HG02642 (cell line): Measurements from ENCODE around the gene FAM25G.
"Not testable (repeated sequence)": the region's sequence is repeated elsewhere in the genome, so short reads cannot be mapped to it uniquely, and the experiment has no call there.

Experiments
- ATAC-seq: cut with Tn5 transposase; IDR thresholded peaks from one replicate; pipeline ENCODE4 v1.9.1; 2021; ENCODE audit warnings: mild to moderate bottlenecking; ENCODE audit not compliant: unreplicated experiment, poor library complexity

The FAM25G gene

DNA sequence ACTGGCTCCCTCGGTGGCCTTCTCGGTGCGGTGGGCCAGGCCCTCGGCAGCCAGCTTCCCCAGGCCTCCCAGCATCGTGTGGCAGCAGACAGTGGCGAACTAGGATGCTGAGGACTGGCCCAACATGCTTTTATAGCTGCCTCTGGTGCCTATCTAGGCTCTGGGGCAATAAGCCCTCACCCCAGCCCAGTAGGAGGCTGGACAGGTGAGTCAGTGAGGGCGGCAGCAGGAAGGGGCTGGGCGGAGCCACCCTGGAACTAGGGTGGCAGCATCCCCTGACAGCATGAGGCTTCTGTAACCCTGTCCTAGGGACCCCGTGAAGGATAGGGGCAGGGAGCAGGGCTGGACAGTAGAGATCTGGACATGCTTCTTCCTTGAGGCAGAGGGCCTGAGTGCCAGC, at the start of gene FAM25G:
Gene FAM25G (minus strand): TSS at position 101 of the 400 bp plus-strand sequence. CDS start 26 bp downstream, at position 75.
- ATAC-seq: not testable (repeated sequence)

DNA sequence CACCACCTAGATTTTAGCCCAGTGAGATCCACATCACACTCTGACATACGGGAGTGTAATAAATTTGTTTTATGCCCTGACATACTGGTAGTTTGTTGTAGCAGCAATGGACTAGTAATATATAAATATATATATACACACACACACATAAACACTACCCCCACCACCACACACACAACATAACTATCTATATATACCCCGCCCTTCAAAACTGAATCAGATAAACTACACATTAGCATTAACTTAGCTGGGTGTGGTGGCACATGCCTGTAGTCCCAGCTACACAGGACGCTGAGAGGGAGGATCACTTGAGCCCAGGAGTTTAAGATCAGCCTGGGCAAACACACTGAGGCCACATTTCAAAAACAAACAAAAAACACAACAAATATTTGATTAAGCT, 44.9 kb upstream of the FAM25G start:
- not testable (repeated sequence) for ATAC-seq

DNA sequence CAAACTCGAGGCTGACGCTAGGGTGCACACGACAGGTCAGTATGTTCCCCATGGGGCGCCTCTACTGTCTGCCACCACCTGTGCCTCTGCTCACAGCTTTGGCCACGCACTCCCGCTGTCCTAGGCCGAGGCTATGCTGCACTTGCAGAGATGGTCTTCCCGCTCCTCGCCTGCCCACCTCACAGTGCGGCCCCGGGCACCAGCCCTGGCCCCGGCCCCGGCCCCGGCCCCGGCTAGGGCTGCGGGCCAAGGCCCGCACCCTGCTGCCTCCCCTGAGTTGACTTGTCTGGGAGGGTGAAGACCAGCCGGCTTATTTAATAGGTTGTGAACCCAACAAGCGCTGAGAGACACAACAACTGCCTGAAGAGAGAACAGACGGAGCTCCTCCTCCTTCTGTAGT, 32.0 kb upstream of the FAM25G start, which contains the start of gene AGAP9:
Gene AGAP9 (minus strand): TSS at position 164 of the 400 bp plus-strand sequence. CDS start 112 bp downstream, at position 52.
- ATAC-seq: not testable (repeated sequence)

DNA sequence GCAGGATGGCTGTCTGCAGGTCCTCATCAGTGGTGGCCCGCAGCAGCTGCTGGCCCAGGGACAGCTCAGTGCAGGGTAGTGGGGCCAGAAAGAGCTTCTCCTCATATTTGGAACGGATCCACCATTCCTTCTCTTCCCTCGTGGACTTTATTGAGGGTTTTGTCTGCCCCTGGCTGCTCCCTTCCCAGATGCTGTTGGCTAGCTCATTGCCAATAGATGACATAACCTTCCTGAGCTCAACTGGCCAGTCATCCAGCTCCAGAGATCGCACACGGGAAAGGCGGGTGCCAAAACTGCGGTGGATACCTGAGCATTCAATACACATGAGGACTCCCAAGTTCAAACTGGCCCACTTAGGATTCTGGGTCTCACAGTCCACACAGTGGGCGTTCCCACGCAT, 10.8 kb upstream of the FAM25G start:
- ATAC-seq: not testable (repeated sequence)

DNA sequence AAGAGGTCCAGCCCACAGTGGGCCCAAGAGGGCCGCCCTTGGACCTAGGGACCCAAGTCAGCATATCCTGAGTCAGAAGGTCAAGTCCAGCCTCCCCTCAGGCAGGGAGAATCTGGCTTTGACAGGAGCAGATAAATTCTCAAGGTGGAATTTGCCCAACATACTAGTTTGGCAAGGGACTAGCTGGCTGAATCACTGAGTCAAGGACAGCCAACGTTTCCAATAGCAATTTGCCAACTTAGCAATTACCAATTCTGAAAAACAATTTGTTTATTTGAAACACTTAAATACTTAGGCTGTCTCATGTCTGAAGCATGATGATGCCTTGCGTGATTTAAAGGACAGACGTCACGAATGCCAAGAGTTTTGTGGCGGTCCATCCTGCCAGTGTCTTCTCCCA, 2.7 kb upstream of the FAM25G start:
- not testable (repeated sequence) for ATAC-seq

DNA sequence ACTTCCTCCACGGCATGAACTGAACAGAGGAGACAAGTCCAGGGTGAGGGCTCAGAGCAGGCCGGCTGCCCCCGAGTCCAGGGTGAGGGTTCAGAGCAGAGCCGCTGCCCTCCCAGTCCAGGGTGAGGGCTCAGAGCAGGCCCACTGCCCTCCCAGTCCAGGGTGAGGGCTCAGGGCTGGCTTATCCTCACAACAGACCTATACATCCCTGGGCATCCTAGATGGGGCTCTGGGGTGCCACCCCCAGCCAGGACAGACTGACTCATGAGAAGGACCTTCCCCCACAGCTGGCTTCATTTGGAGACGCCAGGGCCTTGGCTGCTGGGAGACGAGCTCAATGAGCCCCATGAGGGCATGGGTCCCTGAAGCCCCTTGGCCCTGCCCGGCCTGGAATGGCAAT, 1.9 kb downstream of the FAM25G start:
- ATAC-seq: not testable (repeated sequence)

DNA sequence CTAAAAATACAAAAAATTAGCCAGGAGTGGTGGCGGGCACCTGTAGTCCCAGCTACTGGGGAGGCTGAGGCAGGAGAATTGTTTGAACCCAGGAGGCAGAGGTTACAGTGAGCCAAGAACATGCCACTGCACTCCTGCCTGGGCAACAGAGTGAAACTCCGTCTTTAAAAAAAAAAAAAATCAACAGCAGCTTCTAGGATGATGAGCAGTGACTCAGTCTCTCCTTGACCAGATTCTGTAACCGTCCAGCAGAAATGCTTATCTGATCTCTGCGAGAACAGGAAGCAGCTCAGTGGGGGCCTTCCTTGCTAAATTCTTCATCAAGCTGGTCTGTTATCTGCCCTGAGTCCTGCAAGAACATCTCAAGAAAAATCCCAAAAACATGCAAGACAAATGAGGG, 5.6 kb downstream of the FAM25G start:
- ATAC-seq: not testable (repeated sequence)

DNA sequence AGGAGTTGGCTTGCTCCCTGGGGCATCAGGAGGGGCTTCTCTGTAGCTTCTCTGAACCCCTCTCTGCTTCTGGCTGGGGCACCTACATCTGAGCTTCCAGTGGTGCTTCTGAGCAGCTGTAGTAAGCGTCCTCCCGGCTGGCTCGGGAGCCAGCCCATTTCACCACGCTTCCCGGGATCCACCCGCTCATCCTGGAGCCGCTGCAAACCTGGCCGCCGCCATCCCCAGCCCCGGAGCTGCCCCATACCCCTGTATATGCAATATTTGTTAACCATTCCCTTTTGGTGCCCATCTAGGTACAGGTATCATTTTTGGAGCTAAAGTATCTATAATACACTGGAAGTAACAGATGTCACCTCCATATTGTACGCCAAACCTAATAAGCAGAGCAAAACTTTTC, 6.7 kb downstream of the FAM25G start:
- ATAC-seq: not testable (repeated sequence)

DNA sequence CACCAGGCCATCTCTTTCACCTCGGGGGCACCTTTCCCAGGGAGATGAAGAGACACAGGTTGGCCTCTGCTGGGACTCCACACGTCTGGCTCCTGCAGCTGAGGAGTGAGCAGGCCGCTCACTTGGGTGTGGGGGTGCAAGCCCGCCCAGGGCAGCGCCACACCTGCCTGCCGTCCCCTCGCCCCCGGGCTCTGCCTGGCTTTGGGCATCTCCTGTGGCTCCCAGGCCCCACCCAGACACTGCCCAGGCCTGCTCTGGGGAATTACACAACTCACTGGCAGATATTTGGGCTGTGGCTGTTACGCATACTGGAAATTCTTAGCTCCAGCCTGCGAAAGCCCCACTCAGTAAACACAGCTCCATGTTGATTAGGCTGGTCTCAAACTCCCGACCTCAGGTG, 7.6 kb downstream of the FAM25G start, which contains the start of gene ANXA8:
Gene ANXA8 (minus strand): TSS at position 193 of the 400 bp plus-strand sequence. CDS start 182 bp downstream, at position 11.
- ATAC-seq: not testable (repeated sequence)

DNA sequence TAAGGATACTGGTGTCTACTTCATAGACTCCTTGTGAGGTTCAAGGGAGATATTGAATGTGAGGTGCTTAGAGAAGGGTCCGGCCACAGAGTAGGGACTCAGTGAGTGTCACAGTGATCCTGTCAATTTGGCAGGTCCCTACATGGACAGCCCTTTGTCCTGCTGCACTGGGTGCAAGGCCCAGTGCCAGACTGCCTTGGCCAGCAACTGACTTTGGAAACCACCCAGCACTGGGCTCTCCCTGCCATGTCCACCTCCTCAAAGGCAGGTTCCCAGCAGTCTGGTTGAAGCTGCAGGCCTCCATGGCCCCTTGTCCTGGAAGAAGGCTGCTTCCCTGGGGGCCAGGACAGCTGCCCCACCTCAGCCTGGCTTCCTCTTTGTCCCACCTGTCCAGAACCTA, 9.1 kb downstream of the FAM25G start:
- ATAC-seq: not testable (repeated sequence)

DNA sequence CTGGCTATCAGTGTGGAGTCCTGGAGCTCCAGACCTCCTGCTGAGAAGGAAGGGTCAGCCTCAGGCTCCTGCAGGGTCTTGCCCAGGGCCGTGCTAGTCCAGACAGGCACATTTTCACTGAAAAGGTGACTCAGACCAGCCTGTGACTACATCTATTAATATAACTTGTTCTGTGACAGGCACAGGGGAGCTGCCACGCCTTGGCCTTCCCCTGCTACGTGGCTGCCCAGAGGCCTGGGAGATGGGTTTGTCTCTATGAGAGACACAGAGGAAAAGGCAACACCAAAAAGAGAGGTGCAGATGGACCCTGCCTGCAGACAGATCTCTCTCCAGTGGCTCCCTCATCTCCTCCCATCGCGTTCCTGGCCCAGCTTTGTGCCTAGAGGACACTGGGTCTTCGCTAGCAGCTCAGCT, 9.7 kb downstream of the FAM25G start:
- not testable (repeated sequence) for ATAC-seq

DNA sequence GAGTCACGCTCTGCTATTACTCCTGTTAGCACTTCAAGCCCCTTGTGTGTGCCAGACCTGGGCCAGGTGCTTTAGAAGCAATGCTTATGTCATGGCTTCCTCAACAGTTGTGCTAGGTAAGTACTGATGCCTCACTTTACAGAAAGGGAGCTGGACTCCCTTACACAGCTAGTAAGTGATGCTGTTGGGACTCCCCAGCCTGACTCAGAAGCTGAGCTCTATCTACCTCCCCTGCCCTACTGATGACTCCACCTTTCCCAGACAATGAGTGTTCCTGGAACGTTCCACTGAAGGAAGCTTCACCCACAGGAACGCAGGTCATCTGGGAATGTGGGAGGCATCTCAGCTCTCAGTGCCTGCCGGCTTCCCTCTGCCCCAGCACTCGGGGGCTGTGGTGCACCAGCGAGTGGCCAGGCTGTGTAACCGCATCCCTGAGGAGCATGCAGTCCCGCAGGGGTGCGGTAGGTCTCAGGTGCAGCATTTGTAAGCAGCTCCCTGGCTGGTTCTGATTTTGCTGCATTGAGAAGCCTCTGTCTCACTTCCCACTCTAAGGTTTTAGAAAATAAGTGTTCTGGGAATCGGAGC, 10.2 kb downstream of the FAM25G start:
- not testable (repeated sequence) for ATAC-seq

DNA sequence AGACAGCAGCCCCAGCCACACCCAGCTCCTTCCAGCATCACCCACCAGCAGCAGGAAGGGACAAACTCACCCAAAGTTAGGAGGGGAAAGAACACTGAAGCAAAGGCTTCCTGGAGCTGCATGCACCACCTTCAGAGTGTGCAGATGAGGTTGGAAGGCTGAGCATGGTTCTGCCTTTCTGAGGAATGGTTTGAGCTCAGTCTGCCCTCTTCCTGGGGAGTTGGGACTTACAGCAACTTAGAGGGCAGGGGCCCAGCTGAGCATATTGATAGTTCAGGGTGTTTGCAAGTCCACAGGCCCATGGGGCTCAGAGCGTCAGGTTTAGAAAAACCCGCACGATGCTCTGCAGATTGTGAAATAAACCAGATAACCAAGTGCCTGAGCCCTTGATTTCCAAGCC, 11.4 kb downstream of the FAM25G start:
- not testable (repeated sequence) for ATAC-seq

DNA sequence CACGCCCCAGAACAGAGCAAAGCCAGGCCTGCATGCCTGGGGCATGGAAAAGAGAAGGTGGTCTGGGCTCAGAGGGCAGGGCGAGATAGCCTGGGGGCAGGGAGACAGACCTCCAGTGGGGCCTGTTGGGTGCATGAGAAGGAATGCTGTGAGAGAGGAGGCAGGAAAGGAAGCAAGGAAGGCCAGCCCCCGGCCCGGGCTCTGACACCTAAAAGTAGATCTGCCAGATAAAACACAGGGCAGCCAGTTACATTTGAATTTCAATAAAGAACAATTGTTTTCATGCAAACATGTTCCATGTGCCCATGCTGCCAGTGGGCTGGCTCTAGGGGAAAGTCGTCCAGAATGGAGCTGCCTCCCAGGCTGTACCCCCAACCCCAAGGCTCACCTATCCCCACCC, 13.4 kb downstream of the FAM25G start:
- not testable (repeated sequence) for ATAC-seq

DNA sequence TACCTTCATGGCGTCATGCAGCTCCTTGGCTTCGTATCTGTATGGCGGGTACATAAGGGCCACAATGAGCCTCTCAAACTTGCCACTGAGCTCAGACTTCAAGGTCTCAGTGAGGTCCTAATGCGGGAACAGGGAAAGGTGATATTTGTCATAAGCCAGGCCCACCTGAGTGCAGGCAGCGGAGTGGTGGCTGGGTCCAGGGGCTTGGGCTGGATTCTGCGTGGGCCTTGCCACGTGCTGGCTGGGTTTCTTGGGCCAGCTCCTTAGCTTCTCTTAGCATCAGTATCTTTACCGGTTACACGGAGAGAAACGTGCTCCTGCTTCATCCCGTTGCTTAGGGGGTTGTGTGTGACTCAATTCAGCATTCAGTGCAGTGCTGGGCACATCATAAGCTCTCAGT, 14.4 kb downstream of the FAM25G start:
- not testable (repeated sequence) for ATAC-seq

DNA sequence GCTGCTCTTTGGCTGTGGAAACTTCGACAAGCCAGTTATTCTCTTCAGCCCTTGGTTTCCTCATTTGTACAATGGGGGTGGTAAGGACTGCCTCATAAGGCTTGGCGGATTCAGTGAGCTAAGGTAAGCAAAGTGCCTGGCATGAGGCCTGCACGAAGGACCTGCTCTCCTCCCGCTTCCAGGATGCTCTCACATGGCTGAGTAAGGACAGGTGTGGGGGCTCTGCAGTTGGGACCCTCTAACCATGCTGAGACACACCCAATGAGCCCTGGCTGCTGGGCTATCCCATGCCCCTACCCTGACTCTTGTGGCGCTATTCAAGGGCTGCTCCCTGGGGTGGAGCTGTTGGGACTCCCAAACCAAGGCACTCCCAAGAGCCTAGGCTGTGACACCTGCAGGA, 16.4 kb downstream of the FAM25G start:
- ATAC-seq: not testable (repeated sequence)

DNA sequence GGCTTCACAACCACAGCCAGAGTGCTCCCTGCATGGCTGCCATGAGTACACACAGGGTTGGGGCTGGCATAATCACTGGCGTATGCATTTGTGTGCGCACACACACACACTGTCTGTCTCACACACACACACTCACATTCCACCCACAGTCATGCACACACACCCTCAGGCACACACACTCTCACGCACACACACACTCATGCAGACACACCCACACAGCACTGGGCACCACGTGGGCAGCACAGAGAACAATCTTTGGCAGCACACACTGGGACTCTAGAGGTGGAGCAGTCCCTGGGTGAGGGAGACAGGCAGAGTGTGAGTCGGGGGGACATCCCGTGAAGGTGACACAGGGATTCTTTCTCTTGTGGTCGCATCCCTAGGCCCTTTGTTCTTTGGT, 18.0 kb downstream of the FAM25G start:
- not testable (repeated sequence) for ATAC-seq

DNA sequence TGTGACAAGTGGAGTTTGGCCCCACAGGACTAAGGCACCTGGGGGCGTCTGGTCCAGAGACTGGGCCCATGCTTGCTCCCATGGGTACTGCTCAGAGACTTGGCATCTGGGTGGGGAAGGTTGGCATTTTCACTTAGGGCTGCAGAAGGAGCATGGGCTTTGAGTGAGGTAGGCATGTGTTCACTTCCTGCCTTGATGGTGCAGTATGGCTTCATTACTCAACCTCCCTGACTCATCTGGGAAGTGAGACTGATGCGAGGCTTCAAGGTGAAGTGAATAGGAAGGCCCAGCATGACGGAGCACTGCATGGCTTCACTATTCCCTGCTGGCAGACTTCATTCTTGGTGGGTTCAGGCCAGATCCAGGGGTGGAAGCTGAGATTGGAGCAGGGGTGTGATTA, 18.9 kb downstream of the FAM25G start:
- ATAC-seq: not testable (repeated sequence)

DNA sequence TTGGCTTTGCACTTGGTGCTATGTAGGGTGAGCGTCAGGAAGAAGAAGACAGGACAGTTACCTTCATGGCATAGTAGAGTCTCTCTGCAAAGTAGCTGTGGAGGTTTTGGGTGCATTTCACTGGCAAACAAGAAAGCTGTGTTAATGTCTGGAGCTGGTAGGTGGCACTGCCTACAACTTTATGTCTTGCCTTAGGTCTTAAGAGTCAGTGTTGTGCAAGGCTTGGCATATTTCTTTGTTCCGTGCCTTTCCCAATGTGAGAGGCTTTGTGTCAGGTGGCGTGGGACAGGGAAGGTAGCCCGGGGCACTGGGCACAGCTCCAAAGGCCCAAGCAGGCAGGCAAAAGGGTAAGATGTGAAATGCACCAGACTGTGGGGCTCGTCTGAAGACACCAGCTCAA, 19.4 kb downstream of the FAM25G start:
- ATAC-seq: not testable (repeated sequence)

DNA sequence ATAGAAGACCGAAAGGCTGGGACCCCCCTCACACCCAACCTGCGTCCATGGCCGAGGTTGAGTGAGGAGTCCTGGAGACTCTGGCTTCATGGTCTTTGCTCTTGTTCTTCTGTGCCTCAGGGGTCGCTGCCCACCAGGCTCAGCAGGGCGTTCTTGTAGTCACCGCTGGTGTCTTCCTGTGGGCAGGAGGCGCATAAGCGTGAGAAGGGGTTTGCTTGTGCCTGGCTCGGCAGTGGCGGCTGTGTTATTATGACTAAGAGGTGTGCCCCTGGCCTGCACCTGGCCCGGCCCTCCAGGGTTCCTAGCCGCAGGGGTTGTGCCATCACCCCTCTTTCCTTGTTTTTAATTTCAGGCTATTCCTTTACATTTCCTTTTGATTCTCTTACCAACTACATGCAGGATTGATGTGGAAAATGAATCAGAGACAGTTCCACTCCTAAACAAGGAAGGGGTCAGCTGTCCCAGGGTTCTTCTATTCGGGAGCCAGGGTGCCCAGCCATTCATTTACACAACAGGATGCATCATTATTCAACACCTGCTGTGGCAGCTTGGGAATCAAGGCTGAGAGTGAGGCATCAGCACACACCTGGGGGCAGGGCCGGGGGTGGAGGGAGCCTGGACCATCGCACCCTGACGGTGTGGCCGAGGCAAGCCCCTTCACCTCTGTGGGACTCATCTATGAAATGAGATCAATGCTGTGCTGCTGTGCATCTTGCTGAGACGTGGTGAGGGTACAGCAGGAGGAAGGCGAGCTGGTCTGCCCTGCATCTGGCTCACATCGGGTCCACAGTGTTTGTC, 22.6 kb downstream of the FAM25G start:
- not testable (repeated sequence) for ATAC-seq

DNA sequence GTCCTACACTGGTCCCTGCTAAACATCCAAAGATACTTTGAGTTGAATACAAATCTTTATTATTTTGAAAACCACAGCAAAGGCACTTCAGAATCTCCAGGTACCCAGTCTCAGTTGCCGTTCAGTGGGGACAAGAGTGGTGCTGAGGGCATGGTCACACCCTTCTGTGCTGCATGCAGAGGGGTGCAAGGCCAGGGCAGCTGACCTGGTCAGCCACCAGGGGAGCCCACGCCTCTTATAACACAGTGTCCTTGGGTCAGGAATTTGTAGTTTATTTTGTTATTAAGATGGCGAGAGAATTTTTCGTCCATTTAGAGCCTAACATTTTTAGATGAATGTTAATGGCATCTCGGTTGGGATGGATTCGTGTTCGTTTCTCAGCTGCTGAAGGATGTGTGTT, 23.5 kb downstream of the FAM25G start:
- ATAC-seq: not testable (repeated sequence)
